Ovary (tissue), 3 donors: ENCODE data around the gene NLRP10.

Experiments
- POLR2A ChIP-seq: fragments of 450-650 bp; IDR thresholded peaks from one replicate; pipeline ENCODE4 v1.6.1; 2017; ENCODE audit warnings: antibody characterized with exemption, mild to moderate bottlenecking, moderate library complexity
- TF ChIP-seq, protein P1 (sequence below), 3 donors: fragments of 450-650 bp in 2 of 3; fragments of 200-600 bp in 1 of 3; IDR thresholded peaks; one replicate each; pipeline versions ENCODE4 v1.5.1 to v1.8.0; 2016 to 2022; ENCODE audit warnings: antibody characterized with exemption in 3 of 3, mild to moderate bottlenecking in 1 of 3
- donor health status: DM: no; HTN: no; CAD: no.

DNA sequence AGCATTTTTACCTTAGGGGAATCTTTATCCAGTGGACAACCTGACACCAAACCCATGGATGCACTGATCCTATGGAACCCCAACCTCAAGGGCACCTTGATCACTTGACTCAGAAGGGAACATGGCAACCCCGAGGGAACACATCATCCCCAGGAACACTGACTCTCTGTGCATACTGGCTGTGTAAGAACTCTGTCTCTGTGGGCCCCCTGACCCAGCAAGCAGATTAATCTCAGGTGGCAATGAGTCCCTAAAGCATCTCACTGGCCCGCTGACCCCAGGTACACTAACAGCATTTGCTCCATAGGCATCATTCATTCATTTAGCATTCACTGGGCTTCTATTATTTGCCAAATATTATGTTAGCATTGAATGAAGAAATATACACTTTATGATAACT, 38.8 kb upstream of the NLRP10 start:
- TF ChIP-seq, protein P1, sequence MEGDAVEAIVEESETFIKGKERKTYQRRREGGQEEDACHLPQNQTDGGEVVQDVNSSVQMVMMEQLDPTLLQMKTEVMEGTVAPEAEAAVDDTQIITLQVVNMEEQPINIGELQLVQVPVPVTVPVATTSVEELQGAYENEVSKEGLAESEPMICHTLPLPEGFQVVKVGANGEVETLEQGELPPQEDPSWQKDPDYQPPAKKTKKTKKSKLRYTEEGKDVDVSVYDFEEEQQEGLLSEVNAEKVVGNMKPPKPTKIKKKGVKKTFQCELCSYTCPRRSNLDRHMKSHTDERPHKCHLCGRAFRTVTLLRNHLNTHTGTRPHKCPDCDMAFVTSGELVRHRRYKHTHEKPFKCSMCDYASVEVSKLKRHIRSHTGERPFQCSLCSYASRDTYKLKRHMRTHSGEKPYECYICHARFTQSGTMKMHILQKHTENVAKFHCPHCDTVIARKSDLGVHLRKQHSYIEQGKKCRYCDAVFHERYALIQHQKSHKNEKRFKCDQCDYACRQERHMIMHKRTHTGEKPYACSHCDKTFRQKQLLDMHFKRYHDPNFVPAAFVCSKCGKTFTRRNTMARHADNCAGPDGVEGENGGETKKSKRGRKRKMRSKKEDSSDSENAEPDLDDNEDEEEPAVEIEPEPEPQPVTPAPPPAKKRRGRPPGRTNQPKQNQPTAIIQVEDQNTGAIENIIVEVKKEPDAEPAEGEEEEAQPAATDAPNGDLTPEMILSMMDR (IDR thresholded peaks at IDR 0.05), result no peak
- TF ChIP-seq POLR2A, result no peak
